Skeletal muscle satellite cell (primary cell): ENCODE results near the gene KRTAP3-2. TPM values are rescaled to one million over a fixed set of nuclear protein-coding genes. Genes with fewer than 3 reads are reported as not detected.
A peak's percentile ranks its signal among the peaks of the same experiment; 100 is the strongest.
"Not testable (repeated sequence)": the region's sequence is repeated elsewhere in the genome, so short reads cannot be mapped to it uniquely, and the experiment has no call there.

Experiments used
- H3K27me3 ChIP-seq: 2 replicates; pipeline ENCODE4 v1.7.0; 2013; ENCODE audit warnings: low read length; ENCODE audit not compliant: control insufficient read depth, insufficient read depth
- H3K36me3 ChIP-seq: 2 replicates; pipeline ENCODE4 v1.7.0; 2013; ENCODE audit warnings: mild to moderate bottlenecking, control low read depth, low read length; ENCODE audit not compliant: insufficient read depth
- H3K4me1 ChIP-seq: 2 replicates; pipeline ENCODE4 v1.7.0; 2013; ENCODE audit warnings: low read length; ENCODE audit not compliant: control insufficient read depth, insufficient read depth
- H3K4me2 ChIP-seq: 2 replicates; pipeline ENCODE4 v1.7.0; 2013; ENCODE audit warnings: mild to moderate bottlenecking, low read length
- H3K4me3 ChIP-seq: 2 replicates; pipeline ENCODE4 v1.7.0; 2013; ENCODE audit warnings: low read length
- H3K9ac ChIP-seq: 2 replicates; pipeline ENCODE4 v1.7.0; 2013; ENCODE audit warnings: mild to moderate bottlenecking, low read depth, low read length, moderate library complexity
- H3K9me3 ChIP-seq: replicated peaks from 2 replicates; pipeline ENCODE4 v1.7.0; 2013; ENCODE audit warnings: mild to moderate bottlenecking, control low read depth, low read length
- total RNA-seq: library from RNA; depleted of rRNA; stranded (reverse); fragments of >200 nt; gene quantifications from 2 replicates; pipeline ENCODE4 v1.2.3, GENCODE V29; 2012; rRNA removed

The KRTAP3-2 gene
- not detected in 2 replicates for total RNA-seq

DNA sequence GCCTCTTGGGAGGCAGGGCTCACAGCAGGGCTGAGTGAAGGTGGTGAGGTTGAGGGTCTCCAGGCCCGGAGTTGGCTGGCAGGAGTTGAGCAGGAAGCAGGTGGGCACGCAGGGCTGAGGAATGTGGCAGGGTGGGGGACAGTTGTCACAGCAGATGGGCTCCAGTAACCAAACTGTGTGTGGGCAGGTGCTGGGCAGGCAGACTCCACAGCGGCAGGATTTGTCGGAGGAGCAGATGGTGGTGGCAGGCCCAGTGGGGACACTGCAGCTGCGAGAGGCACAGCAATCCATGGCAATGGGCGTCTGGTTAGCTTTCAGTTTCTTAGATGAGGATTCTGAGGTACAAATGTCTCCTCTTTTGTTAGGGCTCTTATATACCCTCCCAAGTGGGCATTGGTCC is at the start of gene KRTAP3-2:
KRTAP3-2 (minus strand) TSS at position 344 of the 400 bp plus-strand sequence; CDS start at position 291, 53 bp downstream.
- not testable (repeated sequence) for H3K36me3 ChIP-seq, H3K27me3 ChIP-seq, H3K4me2 ChIP-seq, H3K9me3 ChIP-seq, H3K9ac ChIP-seq, H3K4me3 ChIP-seq
- H3K4me1 ChIP-seq: peaks cover 34% of the 10 kb centered on the region

GRCh38 chr17:41049110-41049509 is 49.4 kb upstream of the KRTAP3-2 start:
- H3K4me1 ChIP-seq: peaks cover 25% of the 10 kb centered on the region
- no peaks in the 10 kb centered on the region for H3K27me3 ChIP-seq
- H3K9ac ChIP-seq: peak overlapping the region; percentile 83
- peak overlapping the region; percentile 56 for H3K4me2 ChIP-seq
- H3K9me3 ChIP-seq: no peaks in the 10 kb centered on the region
- no peaks in the 10 kb centered on the region for H3K36me3 ChIP-seq
- peak overlapping the region; percentile 26 for H3K4me3 ChIP-seq

DNA sequence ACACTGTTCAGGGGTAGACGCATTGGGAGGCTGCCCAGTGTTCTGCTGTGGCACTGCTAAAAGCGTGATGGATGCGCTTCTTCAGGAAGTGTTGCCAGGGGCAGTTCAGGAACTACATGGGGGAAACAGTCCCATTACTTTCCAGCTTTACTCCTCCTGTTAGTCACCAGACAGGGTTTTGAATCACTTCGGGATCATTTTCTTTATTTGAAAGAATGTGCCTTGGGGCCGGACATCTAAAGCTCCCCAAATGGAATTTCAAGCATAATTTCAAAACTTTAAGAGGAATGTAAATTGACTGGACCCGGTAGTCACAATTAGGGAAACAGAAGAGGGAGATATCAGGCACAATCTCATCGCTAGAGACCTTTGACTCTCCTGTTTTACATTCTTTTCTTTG is 48.7 kb upstream of the KRTAP3-2 start:
- Histone ChIP-seq H3K9me3 (no peaks in the 10 kb centered on the region), H3K4me1 (peaks cover 25% of the 10 kb centered on the region), H3K36me3 (no peaks in the 10 kb centered on the region), H3K4me3 (peak overlapping the region; percentile 26), H3K9ac (peak overlapping the region; percentile 83), H3K4me2 (peak overlapping the region; percentile 56), H3K27me3 (no peaks in the 10 kb centered on the region)

DNA sequence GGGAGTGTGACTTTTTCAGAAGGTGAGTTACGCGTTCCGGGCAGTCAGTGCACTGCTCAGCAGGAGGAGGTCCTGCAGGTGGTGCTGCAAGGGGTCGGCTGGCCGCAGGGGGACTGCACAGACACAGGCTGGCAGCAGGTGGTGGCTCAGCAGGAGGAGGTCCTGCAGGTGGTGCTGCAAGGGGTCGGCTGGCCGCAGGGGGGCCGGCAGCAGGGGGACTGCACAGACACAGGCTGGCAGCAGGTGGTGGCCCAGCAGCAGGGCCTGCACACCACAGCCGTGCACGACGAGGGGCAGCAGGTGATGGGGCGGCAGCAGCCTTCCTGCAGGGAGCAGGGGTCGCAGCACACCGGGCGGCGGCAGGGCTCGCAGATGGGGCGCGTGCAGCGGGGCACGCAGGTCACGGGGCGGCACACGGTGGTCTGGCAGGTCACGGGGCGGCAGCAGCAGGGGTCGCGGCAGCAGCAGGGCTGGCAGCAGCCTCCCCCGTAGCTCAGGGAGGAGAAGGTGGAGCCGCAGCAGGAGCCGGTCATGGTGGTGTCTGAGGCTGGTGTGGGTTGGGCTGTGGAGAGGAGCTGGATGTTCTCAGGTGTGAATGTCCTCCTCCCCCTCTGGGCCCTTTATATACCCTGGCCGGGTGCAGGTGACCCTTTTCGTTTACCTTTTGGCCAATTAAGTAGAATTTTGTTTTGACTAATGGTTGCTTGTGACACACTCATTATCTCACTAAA is 47.2 kb upstream of the KRTAP3-2 start, which contains the start of gene KRTAP2-1:
KRTAP2-1 (minus strand) TSS at position 582 of the 731 bp plus-strand sequence; CDS start at position 533, 49 bp downstream.
- peak within 1 kb of the TSS; percentile 0 for H3K4me3 ChIP-seq
- H3K27me3 ChIP-seq, H3K9me3 ChIP-seq, H3K36me3 ChIP-seq: not testable (repeated sequence)
- peak within 1 kb of the TSS; percentile 56 for H3K4me2 ChIP-seq
- H3K9ac ChIP-seq: peak within 1 kb of the TSS; percentile 83
- peaks cover 18% of the 10 kb centered on the region for H3K4me1 ChIP-seq

DNA sequence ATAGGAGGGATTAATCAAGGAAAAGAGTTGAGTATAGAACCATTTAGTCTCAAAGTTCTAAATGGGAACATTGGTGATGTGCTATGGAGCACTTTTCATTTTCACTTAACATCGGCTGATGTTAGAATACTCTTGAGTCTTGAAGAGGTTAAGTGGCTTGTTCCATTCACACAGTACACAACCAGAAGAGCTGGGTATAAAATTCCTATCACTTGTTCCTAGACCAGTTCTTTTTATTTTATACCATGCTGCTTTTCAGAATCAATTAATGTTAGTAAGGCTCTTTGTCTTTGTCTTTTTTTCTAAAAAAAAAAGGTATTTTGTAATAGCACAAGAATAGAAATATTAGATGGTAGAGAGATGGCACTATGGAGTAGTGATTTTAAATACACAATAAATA is 43.2 kb upstream of the KRTAP3-2 start:
- no peaks in the 10 kb centered on the region for H3K27me3 ChIP-seq

DNA sequence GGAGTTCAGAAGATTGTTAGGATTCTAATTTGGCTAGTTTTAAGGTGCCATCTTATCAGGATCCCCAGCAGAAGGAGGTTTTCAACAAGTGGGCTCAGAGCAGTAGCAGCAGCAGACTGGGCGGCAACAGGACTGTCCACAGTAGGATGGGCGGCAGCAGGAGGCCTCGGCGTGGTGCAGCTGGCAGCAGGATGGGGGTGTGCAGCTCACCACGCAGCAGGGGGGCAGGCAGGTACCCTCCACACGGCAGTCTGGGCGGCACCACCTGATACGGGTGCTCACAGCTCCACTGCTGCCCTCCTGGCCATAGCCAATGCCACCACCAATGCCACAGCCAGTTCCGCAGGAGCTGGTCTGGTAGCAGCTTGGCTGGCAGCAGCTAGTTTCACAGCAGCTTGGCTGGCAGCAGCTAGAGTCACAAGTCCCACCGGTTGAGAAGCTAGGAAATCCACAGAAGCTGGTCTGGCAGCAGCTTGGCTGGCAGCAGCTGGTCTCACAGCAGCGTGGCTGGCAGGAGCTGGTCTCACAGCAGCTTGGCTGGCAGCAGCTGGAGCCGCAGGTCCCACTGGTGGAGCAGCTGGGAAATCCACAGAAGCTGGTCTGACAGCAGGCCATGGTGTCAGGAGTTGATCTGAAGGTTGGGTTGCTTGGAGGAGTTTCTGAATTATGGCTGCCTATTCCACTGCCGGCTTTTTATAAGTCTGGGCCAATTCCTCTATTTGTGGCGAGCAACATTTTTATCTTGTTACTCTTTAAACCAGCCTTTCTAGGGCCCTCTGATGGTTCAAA is 41.3 kb upstream of the KRTAP3-2 start, which contains the start of gene KRTAP1-1:
KRTAP1-1 (minus strand) TSS at position 668 of the 789 bp plus-strand sequence; CDS start at position 615, 53 bp downstream.
- H3K27me3 ChIP-seq, H3K9me3 ChIP-seq, H3K36me3 ChIP-seq: not testable (repeated sequence)
- peaks cover 14% of the 10 kb centered on the region for H3K4me1 ChIP-seq
- peak within 1 kb of the TSS; percentile 65 for H3K4me2 ChIP-seq
- H3K4me3 ChIP-seq: peak within 1 kb of the TSS; percentile 44
- H3K9ac ChIP-seq: peak within 1 kb of the TSS; percentile 59

More for the DNA sequence above, 43.2 kb upstream of the KRTAP3-2 start:
- H3K36me3 ChIP-seq: no peaks in the 10 kb centered on the region
- no peak overlapping the region for H3K4me3 ChIP-seq
- no peak overlapping the region for H3K4me2 ChIP-seq
- peaks cover 19% of the 10 kb centered on the region for H3K4me1 ChIP-seq
- no peaks in the 10 kb centered on the region for H3K9me3 ChIP-seq
- no peak overlapping the region for H3K9ac ChIP-seq

DNA sequence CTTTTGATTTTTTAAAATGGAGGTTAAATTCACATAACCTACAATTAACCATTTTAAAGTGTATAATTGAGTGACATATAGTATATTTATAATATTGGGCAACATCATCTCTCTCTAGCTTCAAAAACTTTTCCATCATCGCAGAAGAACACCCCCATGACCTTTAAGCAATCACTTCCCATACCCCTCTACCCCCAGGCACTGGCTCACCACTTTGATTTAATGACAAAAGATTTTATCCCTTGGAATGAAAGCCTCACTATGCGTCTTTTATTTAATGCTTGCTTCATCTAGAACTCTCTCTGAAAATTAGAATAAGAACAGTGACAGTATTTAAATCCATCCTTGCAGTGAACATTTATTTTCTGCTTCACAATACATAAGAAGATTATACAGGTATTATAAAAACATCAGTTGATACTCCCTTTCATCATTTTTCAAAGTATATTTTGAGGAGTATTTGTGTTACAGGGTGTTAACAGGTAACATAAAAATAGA is 38.2 kb upstream of the KRTAP3-2 start:
- peaks cover 14% of the 10 kb centered on the region for H3K4me1 ChIP-seq
- no peaks in the 10 kb centered on the region for H3K27me3 ChIP-seq
- H3K4me3 ChIP-seq: no peak overlapping the region
- H3K4me2 ChIP-seq: no peak overlapping the region
- H3K36me3 ChIP-seq: no peaks in the 10 kb centered on the region
- H3K9ac ChIP-seq: no peak overlapping the region
- no peaks in the 10 kb centered on the region for H3K9me3 ChIP-seq

- not testable (repeated sequence) for H3K4me1 ChIP-seq, H3K27me3 ChIP-seq, H3K9me3 ChIP-seq, H3K36me3 ChIP-seq, H3K4me2 ChIP-seq, H3K4me3 ChIP-seq, H3K9ac ChIP-seq
Measured at GRCh38 chr17:41034346-41034935, 34.7 kb upstream of the KRTAP3-2 start, which contains the start of gene KRTAP1-3. KRTAP1-3 (minus strand) TSS chr17:41034874; CDS start chr17:41034821, 53 bp downstream.

DNA sequence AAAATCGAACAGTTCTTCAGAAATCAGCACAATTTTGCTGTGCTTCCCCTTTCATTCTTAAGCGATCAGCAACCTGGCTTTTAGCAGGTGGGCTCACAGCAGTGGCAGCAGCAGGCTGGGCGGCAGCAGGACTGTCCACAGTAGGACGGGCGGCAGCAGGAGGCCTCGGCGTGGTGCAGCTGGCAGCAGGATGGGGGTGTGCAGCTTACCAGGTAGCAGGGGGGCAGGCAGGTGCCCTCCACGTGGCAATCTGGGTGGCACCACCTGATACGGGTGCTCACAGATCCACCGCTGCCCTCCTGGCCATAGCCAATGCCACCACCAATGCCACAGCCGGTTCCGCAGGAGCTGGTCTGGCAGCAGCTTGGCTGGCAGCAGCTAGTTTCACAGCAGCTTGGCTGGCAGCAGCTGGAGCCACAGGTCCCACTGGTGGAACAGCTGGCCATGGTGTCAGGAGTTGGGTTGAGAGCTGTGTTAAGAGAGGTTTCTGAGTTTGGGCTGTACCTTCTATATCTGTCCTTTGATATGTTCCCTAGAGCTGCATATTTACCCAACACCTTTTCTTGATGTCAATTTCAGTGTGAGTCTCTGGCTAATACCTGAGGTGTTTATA is 30.0 kb upstream of the KRTAP3-2 start, which contains the start of gene KRTAP1-4:
KRTAP1-4 (minus strand) TSS at position 563 of the 613 bp plus-strand sequence; CDS start at position 446, 117 bp downstream.
- H3K9me3 ChIP-seq: no peaks in the 10 kb centered on the region
- H3K36me3 ChIP-seq: no peaks in the 10 kb centered on the region
- no peak within 1 kb of the TSS for H3K9ac ChIP-seq
- no peak within 1 kb of the TSS for H3K4me3 ChIP-seq
- H3K4me1 ChIP-seq: peaks cover 18% of the 10 kb centered on the region
- no peaks in the 10 kb centered on the region for H3K27me3 ChIP-seq
- no peak within 1 kb of the TSS for H3K4me2 ChIP-seq

DNA sequence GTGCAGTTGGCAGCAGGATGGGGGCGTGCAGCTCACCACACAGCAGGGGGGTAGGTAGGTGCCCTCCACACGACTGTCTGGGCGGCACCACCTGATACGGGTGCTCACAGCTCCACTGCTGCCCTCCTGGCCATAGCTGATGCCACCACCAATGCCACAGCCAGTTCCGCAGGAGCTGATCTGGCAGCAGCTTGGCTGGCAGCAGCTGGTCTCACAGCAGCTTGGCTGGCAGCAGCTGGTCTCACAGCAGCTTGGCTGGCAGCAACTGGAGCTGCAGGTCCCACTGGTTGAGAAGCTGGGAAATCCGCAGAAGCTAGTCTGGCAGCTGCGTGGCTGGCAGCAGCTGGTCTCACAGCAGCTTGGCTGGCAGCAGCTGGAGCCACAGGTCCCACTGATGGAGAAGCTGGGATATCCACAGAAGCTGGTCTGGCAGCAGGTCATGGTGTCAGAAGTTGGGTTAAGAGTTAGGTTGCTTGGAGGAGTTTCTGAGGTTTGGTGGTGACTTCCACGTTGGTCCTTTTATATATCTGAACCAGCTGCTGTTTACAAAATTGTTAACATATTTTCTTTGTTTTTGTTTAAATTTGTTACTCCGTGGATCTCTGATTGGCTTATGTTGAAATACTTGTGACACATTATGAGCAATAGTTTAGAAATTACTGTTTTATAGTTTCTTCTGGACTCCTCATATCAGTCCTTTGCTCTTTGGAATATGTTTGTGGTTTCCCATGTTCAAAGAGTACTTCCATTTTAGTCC is 27.2 kb upstream of the KRTAP3-2 start, which contains the start of gene KRTAP1-5:
KRTAP1-5 (minus strand) TSS at position 494 of the 757 bp plus-strand sequence; CDS start at position 441, 53 bp downstream.
- H3K4me3 ChIP-seq: peak within 1 kb of the TSS; percentile 51
- H3K36me3 ChIP-seq: no peaks in the 10 kb centered on the region
- H3K4me1 ChIP-seq: peaks cover 18% of the 10 kb centered on the region
- H3K9ac ChIP-seq: peak within 1 kb of the TSS; percentile 47
- H3K27me3 ChIP-seq: no peaks in the 10 kb centered on the region
- H3K9me3 ChIP-seq: no peaks in the 10 kb centered on the region
- H3K4me2 ChIP-seq: peak within 1 kb of the TSS; percentile 67
